GDM1 (cell line): ENCODE data around the gene OVCH1.
A peak's percentile ranks its signal among the peaks of the same experiment; 100 is the strongest.
"Not testable (repeated sequence)": the region's sequence is repeated elsewhere in the genome, so short reads cannot be mapped to it uniquely, and the experiment has no call there.

ENCODE experiments used
- DNase-seq: peaks from one replicate; lab custom pipeline; 2025; lab: John Stamatoyannopoulos, UW

The OVCH1 gene

GRCh38 chr12:29402437-29402836, 95.0 kb downstream of the OVCH1 start:
- no peak for DNase-seq

- no peak for DNase-seq
Measured at GRCh38 chr12:29398495-29398894, 99.0 kb downstream of the OVCH1 start.

- DNase-seq, result no peak
Measured at GRCh38 chr12:29396774-29397173, 100.7 kb downstream of the OVCH1 start.

- no peak for DNase-seq
Measured at GRCh38 chr12:29395356-29395755, 102.1 kb downstream of the OVCH1 start.

- not testable (repeated sequence) for DNase-seq
Measured at GRCh38 chr12:29390419-29390818, 107.1 kb downstream of the OVCH1 start.

GRCh38 chr12:29389295-29389919, 108.1 kb downstream of the OVCH1 start:
- no peak for DNase-seq

DNA sequence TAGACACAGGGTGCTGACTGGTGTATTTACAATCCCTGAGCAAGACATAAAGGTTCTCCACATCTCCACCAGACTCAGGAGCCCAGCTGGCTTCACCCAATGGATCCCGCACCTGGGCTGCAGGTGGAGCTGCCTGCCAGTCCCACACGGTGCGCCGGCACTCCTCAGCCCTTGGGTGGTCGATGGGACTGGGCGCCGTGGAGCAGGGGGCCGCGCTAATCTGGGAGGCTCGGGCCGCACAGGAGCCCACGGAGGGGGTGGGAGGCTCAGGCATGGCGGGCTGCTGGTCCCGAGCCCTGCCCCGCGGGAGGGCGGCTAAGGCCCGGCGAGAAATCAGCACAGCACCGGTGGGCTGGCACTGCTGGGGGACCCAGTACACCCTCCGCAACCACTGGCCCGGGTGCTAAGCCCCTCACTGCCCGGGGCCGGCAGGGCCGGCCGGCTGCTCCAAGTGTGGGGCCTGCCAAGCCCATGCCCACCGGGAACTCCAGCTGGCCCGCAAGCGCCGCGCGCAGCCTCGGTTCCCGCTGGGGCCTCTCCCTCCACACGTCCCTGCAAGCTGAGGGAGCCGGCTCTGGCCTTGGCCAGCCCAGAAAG, 111.3 kb downstream of the OVCH1 start:
- DNase-seq, result not testable (repeated sequence)

DNA sequence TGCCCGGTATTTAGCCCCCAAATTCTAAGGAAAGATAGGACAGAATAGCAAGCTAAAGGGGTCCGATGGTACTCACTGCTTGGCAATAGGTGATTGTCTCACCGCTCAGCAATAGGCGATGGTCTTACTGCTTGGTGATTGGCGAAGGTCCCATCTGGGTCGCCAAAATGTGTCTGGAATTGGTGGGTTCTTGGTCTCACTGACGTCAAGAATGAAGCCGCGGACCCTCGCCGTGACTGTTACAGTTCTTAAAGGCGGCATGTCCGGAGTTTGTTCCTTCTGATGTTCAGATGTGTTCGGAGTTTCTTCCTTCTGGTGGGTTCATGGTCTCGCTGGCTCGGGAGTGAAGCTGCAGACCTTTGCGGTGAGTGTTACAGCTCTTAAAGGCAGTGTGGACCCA, 112.3 kb downstream of the OVCH1 start:
- DNase-seq, result not testable (repeated sequence)

DNA sequence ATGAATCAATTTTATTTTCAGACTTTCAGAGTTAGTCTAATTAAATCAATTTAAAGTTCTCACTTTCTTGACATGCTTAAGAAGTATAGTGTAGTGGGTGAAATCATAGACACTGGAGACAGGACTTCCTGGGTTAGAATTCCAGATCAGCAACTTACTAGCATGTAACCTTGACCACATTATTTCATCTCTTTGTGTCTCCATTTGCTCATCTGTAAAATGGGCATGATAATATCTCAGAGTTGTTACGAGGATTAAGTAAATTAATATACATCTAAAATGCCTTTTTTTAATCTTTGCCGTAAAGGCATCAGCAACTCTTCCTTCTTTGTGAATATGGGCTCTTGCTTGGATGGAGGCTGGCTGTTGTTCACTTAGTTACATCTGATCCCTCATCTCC, 115.2 kb downstream of the OVCH1 start:
- DNase-seq, result no peak

GRCh38 chr12:29380536-29381523, 116.7 kb downstream of the OVCH1 start, which contains the start of gene ERGIC2:
Gene ERGIC2, minus strand, starts transcription at chr12:29381172. Its CDS starts 9,539 bp downstream, at chr12:29371633.
- DNase-seq, result peak; percentile 94
